ENCODE data around the gene SLC7A7. TPM values are rescaled to one million over a fixed set of nuclear protein-coding genes. Genes with fewer than 3 reads are reported as not detected.
"Not testable (repeated sequence)": the region's sequence is repeated elsewhere in the genome, so short reads cannot be mapped to it uniquely, and the experiment has no call there.

The SLC7A7 gene
- polyA plus RNA-seq (ENCODE audit: insufficient read length in 10 of 10): 10 to 100 TPM; 19.5 to 31.4 (median 25.9) TPM
- long read RNA-seq, donor 1, partial matches to known transcripts: 0 of 3 reads
- long read RNA-seq, donor 1, other reads (novel, unspliced or antisense): 0 of 3 reads
- long read RNA-seq, donor 2, partial matches to known transcripts: 115 of 140 reads
- long read RNA-seq, donor 2, other reads (novel, unspliced or antisense): 20 of 140 reads
- long read RNA-seq, donor 3: 0 reads
- long read RNA-seq, donor 4, partial matches to known transcripts: 43 of 55 reads
- long read RNA-seq, donor 4, other reads (novel, unspliced or antisense): 10 of 55 reads
- long read RNA-seq, donor 5, transcript SLC7A7-204 (10 exons, 2,447 nt): major isoform, 5 of 5 reads
- long read RNA-seq, donor 5, partial matches to known transcripts: 0 of 5 reads
- long read RNA-seq, donor 5, other reads (novel, unspliced or antisense): 0 of 5 reads
- long read RNA-seq, donor 6, transcript SLC7A7-204 (10 exons, 2,447 nt): major isoform, 5 of 134 reads
- long read RNA-seq, donor 6, partial matches to known transcripts: 49 of 134 reads
- long read RNA-seq, donor 6, other reads (novel, unspliced or antisense): 79 of 134 reads
- long read RNA-seq, donor 7, partial matches to known transcripts: 61 of 87 reads
- long read RNA-seq, donor 7, other reads (novel, unspliced or antisense): 24 of 87 reads
- long read RNA-seq, donor 8, partial matches to known transcripts: 46 of 72 reads
- long read RNA-seq, donor 8, other reads (novel, unspliced or antisense): 25 of 72 reads
- long read RNA-seq, donor 9, partial matches to known transcripts: 0 of 1 reads
- long read RNA-seq, donor 9, other reads (novel, unspliced or antisense): 0 of 1 reads

- DNase-seq: peak; percentile 69 to 88 (median 70)
Observed at GRCh38 chr14:22814941-22815713, at the start of gene SLC7A7. SLC7A7 (minus strand) TSS chr14:22815435; CDS start chr14:22813398, 2,037 bp downstream.

- DNase-seq: no peak
Observed at GRCh38 chr14:22864979-22865378, 49.7 kb upstream of the SLC7A7 start.

DNA sequence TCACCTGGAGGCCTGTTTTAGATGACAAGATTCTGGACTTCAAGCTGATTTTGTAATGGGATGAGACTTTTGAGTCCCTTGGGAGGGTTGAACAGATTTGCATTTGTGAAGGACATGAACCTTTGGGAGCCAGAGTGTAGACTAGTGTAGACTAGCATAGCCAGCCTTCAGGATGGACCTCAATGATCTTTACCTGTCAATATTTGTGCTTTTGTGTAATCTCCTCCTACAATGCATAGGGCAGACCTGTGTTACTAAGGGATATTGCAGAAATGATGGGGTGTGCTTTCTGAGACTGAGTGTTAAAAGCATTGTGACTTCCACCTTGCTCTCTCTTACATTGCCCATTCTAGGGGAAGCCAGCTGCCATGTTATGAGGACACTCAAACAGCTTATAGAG is 46.4 kb upstream of the SLC7A7 start:
- no peak for DNase-seq

GRCh38 chr14:22860377-22860776 is 45.1 kb upstream of the SLC7A7 start:
- not testable (repeated sequence) for DNase-seq

GRCh38 chr14:22856428-22856827 is 41.2 kb upstream of the SLC7A7 start:
- DNase-seq: no peak

DNA sequence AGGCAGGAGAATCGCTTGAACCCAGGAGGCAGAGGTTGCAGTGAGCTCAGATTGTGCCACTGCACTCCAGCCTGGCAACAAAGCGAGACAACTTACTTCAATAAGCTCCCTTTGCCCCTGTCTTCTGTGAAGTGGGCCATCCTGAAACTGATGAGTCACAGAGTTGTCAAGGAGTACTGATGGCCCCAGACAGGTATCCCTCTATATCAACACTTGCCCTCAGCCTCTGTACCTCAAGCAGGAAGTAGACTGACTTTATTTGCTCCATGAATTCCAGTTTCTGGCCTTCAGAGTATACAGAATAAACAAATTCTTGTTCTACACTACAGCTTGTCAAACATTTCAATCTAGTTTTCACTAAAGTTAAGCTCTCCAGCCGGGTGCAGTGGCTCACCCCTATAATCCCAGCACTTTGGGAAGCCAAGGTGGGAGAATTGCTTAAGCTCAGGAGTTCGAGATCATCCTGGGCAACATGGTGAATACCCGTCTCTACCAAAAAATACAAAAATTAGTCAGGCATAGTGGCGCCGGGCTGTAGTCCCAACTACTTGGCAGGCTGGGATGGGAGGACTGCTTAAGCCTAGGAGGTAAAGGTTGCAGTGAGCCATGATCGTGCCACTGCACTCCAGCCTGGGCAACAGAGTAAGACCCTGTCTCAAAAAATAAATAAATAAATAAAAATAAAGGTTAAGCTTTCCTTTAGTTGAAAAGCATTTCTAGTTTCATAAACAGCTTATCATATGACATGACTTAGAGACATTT is 39.9 kb upstream of the SLC7A7 start:
- no peak for DNase-seq

GRCh38 chr14:22854296-22854695 is 39.1 kb upstream of the SLC7A7 start:
- not testable (repeated sequence) for DNase-seq

DNA sequence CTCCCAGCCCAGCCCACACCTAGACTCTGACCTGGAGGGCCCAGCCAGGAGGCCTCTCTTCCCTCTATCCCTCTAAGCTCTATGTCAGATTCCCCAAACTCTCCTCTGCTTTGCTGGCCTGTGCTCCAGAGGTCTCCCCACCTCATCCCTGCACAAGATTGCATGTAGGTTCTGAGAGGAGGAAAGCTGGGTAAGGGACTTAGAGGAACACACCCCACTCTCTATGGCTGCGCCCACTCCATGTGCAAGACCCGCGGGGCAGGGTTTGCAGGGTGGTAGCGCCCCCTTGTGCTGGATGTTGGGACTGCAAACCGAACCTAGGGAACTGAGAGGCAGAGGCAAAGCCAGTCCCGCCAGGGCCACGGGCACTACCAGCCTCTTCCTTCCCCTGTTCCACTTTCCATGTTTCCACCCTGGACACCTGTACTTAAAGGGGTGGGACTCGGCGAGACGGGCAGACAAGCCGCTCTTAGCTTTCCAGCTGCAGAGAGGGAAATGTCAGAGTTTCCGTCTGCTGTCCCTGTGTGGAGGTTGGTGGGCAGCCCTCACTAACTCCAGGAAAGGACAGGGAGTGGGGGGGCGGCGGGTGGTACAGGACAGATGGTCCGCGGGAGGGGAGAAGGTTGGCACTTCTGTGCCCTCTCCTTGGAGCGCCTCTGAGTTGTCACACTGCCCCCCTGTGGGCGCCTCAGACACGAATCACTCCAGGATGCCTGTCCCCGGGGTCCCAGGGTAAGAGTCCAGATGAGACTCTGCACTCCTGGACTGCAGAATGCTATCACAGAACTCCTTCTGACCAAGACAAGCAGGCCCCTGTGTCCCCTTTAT is 37.9 kb upstream of the SLC7A7 start:
- DNase-seq: peak; percentile 85 to 95 (median 91)

DNA sequence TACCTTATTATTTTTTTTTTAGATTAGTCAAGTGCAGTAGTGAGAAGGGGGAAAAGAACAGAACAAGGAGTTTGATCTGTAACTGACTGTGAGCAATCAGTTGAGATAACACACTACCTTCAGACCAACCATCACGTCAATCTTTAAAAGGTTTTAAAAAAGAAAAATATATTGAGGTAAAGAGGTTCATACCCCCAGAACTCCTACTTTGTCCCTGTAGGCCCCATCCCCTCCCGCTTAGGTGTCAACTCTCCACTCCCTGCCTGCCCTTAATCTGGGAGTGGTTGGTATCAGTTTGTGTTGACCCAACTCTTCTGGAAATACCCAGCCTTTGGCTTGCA is 37.3 kb upstream of the SLC7A7 start:
- DNase-seq: no peak

DNA sequence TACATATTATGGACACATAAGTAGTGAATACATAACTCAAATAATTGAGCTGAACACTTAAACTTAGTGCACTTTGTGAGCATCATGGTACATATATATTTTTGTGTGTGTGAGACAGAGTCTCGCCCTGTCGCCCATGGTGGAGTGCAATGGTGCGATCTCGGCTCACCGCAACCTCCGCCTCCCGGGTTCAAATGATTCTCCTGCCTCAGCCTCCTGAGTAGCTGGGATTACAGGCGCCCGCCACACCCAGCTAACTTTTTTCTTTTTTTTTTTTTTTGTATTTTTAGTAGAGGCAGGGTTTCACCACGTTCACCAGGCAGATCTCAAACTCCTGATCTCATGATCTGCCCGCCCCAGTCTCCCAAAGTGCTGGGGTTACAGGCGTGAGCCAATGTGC is 36.9 kb upstream of the SLC7A7 start:
- DNase-seq: not testable (repeated sequence)

GRCh38 chr14:22850944-22851764 is 35.9 kb upstream of the SLC7A7 start:
- DNase-seq: peak; percentile 77 to 95 (median 93)

DNA sequence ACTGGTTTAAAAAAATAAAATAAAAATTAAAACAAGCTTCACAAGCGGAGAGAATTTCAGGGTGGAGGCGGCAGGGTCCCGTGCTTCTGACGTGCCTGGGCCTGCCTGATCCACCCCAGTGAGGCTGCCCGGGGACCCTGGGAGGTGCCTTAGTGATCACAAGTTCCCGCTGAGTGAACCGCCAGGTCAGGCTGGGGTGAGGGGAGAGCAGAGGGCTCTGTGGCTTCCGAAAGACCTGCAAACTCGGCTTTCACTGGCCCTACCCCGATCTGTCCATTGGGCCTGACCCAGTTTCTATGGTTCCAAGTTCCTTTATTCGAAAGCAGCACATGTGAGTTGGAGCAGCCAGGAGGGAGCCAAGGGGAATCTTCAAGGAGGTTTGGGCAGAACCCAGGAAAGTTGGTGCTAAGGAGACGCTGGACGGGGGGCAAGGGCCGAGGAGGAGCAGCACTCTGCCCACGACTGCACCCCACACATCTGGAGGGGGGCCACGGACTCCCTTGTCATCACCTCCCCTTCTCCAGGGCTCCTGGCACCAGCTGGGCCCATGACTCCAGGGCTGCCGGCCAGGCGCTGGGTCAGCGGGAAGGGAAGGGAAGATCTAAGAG is 34.1 kb upstream of the SLC7A7 start:
- peak in 2 of 3 donors; percentile 87 to 95 for DNase-seq

DNA sequence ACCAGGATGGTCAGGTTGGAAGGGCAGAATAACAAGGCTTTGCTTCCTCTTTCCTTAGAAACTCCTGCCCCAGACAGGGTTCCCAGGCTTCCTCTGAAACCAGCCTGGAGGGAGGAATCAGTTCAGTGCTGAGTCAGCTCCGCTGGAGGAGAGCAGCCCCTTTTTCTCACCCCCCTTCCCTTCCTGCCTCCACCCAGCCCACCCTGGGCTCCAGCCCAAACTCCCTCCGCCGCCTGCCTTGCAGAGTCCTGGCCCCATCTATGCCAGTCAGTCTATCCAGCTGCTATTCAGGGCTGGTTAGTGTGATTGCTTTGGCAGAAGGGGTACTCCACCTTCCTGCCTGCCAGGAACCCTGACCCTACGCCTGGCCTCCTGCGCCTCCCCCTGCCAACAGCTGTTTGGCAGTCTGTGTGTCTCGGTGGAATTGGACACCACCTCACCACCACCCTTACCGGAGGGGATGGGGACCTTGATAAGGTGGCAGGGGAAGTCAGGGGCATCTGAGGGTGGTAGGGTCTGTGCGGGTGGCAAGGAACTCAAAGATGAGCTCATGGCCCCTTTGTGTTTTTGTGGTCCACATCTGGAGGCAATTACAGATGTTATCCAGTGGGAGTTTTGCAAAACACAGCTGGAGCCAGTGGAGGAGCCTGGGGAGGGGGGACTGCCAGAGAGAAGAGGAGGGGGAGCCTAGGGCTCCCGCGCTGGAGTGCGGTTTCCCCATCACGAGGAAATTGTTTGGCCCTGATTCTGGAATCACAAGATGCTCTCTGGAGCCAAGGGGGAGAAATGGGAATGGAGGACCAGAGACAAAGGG is 33.3 kb upstream of the SLC7A7 start:
- DNase-seq: peak; percentile 88 to 98 (median 95)

DNA sequence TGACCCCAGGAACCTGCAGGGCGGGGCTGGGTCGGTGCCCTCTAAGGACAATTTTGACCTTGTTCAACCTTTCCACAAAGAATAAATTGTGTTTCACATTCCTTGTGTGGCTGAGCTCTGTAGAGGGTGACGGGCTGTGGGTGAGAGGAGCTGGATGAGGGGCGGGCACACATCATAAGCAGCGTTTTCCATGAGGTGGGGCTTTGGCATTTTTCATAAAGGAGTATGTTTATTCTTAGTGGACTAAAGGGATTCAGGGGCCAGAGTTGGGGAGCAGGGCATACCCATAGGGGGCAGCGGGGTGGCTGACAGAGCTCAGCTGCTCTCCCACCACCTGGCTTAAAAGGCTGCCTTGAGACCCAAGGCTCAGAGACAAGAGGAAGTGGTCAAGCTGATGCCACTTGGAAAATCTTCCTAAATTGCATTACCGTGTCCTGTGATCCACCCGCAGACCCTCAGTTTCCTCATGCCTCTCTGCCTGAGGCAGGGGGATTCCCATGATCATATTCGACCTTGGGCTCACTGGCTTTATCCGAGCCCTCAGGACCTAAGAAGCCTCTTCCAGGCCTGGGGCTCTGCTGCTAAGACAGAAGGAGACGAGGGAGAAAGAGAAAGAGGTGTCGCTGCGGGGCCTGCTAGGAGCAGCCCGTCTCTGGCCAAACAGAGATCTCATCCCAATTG is 32.6 kb upstream of the SLC7A7 start:
- DNase-seq: peak in 2 of 3 donors; percentile 36

DNA sequence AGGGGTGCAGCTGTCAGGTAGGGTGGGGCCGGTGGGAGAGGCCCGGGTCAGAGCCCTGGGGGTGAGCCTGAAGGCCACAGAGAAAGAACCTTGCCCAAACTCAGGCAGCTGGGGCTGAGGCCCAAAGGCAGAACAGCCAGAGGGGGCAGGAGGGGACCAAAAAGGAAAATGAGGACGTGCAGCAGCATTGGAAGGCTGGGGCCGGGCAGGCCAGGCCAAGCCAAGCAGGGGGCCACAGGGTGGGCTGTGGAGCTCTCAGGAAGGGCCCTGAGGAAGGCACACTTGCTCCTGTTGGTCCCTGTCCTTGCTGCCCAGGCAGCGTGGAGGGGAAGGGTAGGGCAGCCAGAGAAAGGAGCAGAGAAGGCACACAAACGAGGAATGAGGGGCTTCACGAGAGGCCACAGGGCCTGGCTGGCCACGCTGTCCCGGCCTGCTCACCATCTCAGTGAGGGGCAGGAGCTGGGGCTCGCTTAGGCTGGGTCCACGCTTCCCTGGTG is 31.6 kb upstream of the SLC7A7 start:
- no peak for DNase-seq

DNA sequence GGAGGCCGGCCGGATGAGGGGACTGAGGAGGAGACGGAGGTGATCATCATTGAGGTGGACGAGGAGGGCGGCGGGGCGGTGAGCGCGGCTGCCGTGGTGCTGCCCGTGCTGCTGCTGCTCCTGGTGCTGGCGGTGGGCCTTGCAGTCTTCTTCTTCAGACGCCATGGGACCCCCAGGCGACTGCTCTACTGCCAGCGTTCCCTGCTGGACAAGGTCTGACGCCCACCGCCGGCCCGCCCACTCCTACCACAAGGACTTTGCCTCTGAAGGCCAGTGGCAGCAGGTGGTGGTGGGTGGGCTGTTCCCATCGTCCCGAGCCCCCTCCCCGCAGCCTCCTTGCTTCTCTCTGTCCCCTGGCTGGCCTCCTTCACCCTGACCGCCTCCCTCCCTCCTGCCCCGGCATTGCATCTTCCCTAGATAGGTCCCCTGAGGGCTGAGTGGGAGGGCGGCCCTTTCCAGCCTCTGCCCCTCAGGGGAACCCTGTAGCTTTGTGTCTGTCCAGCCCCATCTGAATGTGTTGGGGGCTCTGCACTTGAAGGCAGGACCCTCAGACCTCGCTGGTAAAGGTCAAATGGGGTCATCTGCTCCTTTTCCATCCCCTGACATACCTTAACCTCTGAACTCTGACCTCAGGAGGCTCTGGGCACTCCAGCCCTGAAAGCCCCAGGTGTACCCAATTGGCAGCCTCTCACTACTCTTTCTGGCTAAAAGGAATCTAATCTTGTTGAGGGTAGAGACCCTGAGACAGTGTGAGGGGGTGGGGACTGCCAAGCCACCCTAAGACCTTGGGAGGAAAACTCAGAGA is 30.8 kb upstream of the SLC7A7 start:
- DNase-seq: no peak

GRCh38 chr14:22845103-22845394 is 29.8 kb upstream of the SLC7A7 start:
- DNase-seq: no peak
